Measurements from ENCODE around the gene SATL1.

Gene SATL1

GRCh38 chrX:85221361-85221760, 22.2 kb downstream of the SATL1 start:
- no peak overlapping the region for H3K4me3 ChIP-seq (replicated peaks; ENCODE audit: low read depth, low read length)
- no peak for TF ChIP-seq CTCF (IDR thresholded peaks at IDR 0.05; ENCODE audit: low read depth, low read length, missing control alignments)
- no peak for DNase-seq (ENCODE audit: extremely low read depth, low read depth)

- TF ChIP-seq CTCF (IDR thresholded peaks at IDR 0.05; ENCODE audit: low read depth, low read length, missing control alignments) = no peak
- no peak for DNase-seq (ENCODE audit: extremely low read depth, low read depth)
- H3K4me3 ChIP-seq (replicated peaks; ENCODE audit: low read depth, low read length) = no peak overlapping the region
Measured at GRCh38 chrX:85215946-85216345, 27.6 kb downstream of the SATL1 start.

GRCh38 chrX:85213792-85214530, 29.6 kb downstream of the SATL1 start:
- DNase-seq (ENCODE audit: extremely low read depth, low read depth) = no peak
- TF ChIP-seq CTCF (IDR thresholded peaks at IDR 0.05; ENCODE audit: low read depth, low read length, missing control alignments) = no peak
- no peak overlapping the region for H3K4me3 ChIP-seq (replicated peaks; ENCODE audit: low read depth, low read length)

- H3K4me3 ChIP-seq (replicated peaks; ENCODE audit: low read depth, low read length) = no peak overlapping the region
- DNase-seq (ENCODE audit: extremely low read depth, low read depth) = no peak
- no peak for TF ChIP-seq CTCF (IDR thresholded peaks at IDR 0.05; ENCODE audit: low read depth, low read length, missing control alignments)
Measured at GRCh38 chrX:85203461-85203970, 40.1 kb downstream of the SATL1 start.

GRCh38 chrX:85196319-85196718, 47.3 kb downstream of the SATL1 start:
- H3K4me3 ChIP-seq (replicated peaks; ENCODE audit: low read depth, low read length) = no peak overlapping the region
- TF ChIP-seq CTCF (IDR thresholded peaks at IDR 0.05; ENCODE audit: low read depth, low read length, missing control alignments) = no peak
- DNase-seq (ENCODE audit: extremely low read depth, low read depth) = no peak

GRCh38 chrX:85159644-85160043, 83.9 kb downstream of the SATL1 start:
- DNase-seq (ENCODE audit: extremely low read depth, low read depth) = no peak
- no peak overlapping the region for H3K4me3 ChIP-seq (replicated peaks; ENCODE audit: low read depth, low read length)
- no peak for TF ChIP-seq CTCF (IDR thresholded peaks at IDR 0.05; ENCODE audit: low read depth, low read length, missing control alignments)
